WTC11 (cell line): ENCODE measurements around the gene PALD1. TPM values are rescaled to one million over a fixed set of nuclear protein-coding genes. Genes with fewer than 3 reads are reported as not detected.

ENCODE experiments used
- ATAC-seq: fragments of 200-7000 bp; cut with Tn5 transposase; 2 replicates; pipeline ENCODE4 v1.10.0; 2021; ENCODE audit warnings: mild to moderate bottlenecking, moderate library complexity
- CTCF ChIA-PET: fragments of 300-600 bp; sonication (Branson Sonifier 250); formaldehyde crosslinking; loops from one replicate; lab custom pipeline; 2021; ENCODE audit warnings: antibody characterized with exemption; lab: Charles Lee
- POLR2A ChIA-PET: fragments of 350-600 bp; sonication (Branson Sonifier 250); formaldehyde crosslinking; loops from one replicate; lab custom pipeline; 2021; ENCODE audit warnings: antibody characterized with exemption; lab: Charles Lee
- DNase-seq: peaks from one replicate; pipeline ENCODE4 v3.0.0; 2021; ENCODE audit warnings: low spot score
- H3K27ac Mint-ChIP-seq: 2 replicates; pipeline ENCODE4 v1.8.0; 2021; ENCODE audit warnings: mixed read lengths
- H3K27me3 Mint-ChIP-seq: 2 replicates; pipeline ENCODE4 v1.8.0; 2021; ENCODE audit warnings: low read depth, mild to moderate bottlenecking, moderate library complexity, mixed read lengths
- H3K36me3 Mint-ChIP-seq: 2 replicates; pipeline ENCODE4 v1.8.0; 2021; ENCODE audit warnings: mixed read lengths
- H3K4me1 Mint-ChIP-seq: 2 replicates; pipeline ENCODE4 v1.8.0; 2022; ENCODE audit warnings: mixed read lengths
- H3K4me3 Mint-ChIP-seq: 2 replicates; pipeline ENCODE4 v1.8.0; 2021; ENCODE audit warnings: mild to moderate bottlenecking, moderate library complexity, mixed read lengths
- H3K9me3 Mint-ChIP-seq: 2 replicates; pipeline ENCODE4 v1.8.0; 2021; ENCODE audit warnings: mixed read lengths
- CTCF ChIP-seq: fragments of 200-600 bp; IDR thresholded peaks from 2 replicates; pipeline ENCODE4 v1.8.0; 2022; ENCODE audit warnings: antibody characterized with exemption
- EMX1 ChIP-seq: fragments of 250-450 bp; sonication (Bioruptor Pico); IDR thresholded peaks from 2 replicates; pipeline ENCODE4 v1.8.0; 2021; ENCODE audit warnings: mild to moderate bottlenecking
- FOXJ3 ChIP-seq: sonication (generic); formaldehyde crosslinking; IDR thresholded peaks from 2 replicates; pipeline ENCODE4 v1.9.0; 2021; ENCODE audit warnings: missing genetic modification reagents, mild to moderate bottlenecking, borderline replicate concordance
- FOXP4 ChIP-seq: sonication (generic); formaldehyde crosslinking; IDR thresholded peaks from 2 replicates; pipeline ENCODE4 v1.8.0; 2022; ENCODE audit warnings: mild to moderate bottlenecking, missing genetic modification reagents
- GTF2I ChIP-seq: fragments of 250-450 bp; sonication (Bioruptor Pico); conservative IDR thresholded peaks from 2 replicates; pipeline ENCODE4 v1.4.0; 2021; ENCODE audit warnings: mild to moderate bottlenecking
- HMGA2 ChIP-seq: fragments of 250-450 bp; sonication (Bioruptor Pico); IDR thresholded peaks from 2 replicates; pipeline ENCODE4 v1.4.0; 2021; ENCODE audit warnings: mild to moderate bottlenecking, moderate library complexity
- HMGXB4 ChIP-seq: sonication (generic); formaldehyde crosslinking; IDR thresholded peaks from 2 replicates; pipeline ENCODE4 v1.8.1; 2023; ENCODE audit warnings: mild to moderate bottlenecking, moderate library complexity, missing genetic modification reagents
- IRF2 ChIP-seq: sonication (generic); formaldehyde crosslinking; IDR thresholded peaks from 2 replicates; pipeline ENCODE4 v1.8.0; 2022; ENCODE audit warnings: low read depth, missing genetic modification reagents, borderline replicate concordance
- KAT7 ChIP-seq: sonication (generic); formaldehyde crosslinking; IDR thresholded peaks from 2 replicates; pipeline ENCODE4 v1.8.1; 2023; ENCODE audit warnings: missing genetic modification reagents, mild to moderate bottlenecking, borderline replicate concordance
- MYBL2 ChIP-seq: sonication (generic); formaldehyde crosslinking; IDR thresholded peaks from 2 replicates; pipeline ENCODE4 v1.8.1; 2023; ENCODE audit warnings: mild to moderate bottlenecking, moderate library complexity, missing genetic modification reagents
- NFATC4 ChIP-seq: fragments of 250-450 bp; sonication (Bioruptor Pico); IDR thresholded peaks from 2 replicates; pipeline ENCODE4 v1.9.0; 2021; ENCODE audit warnings: mild to moderate bottlenecking
- RORB ChIP-seq: fragments of 250-450 bp; sonication (Bioruptor Pico); IDR thresholded peaks from 2 replicates; pipeline ENCODE4 v1.9.0; 2021; ENCODE audit warnings: mild to moderate bottlenecking
- TEAD1 ChIP-seq: sonication (generic); formaldehyde crosslinking; IDR thresholded peaks from 2 replicates; pipeline ENCODE4 v1.8.0; 2022; ENCODE audit warnings: mild to moderate bottlenecking, missing genetic modification reagents
- USF1 ChIP-seq: sonication (generic); formaldehyde crosslinking; IDR thresholded peaks from 2 replicates; pipeline ENCODE4 v1.8.0; 2022; ENCODE audit warnings: mild to moderate bottlenecking, missing genetic modification reagents
- ZSCAN18 ChIP-seq: fragments of 250-450 bp; sonication (Bioruptor Pico); IDR thresholded peaks from 2 replicates; pipeline ENCODE4 v2.1.2; 2022; ENCODE audit warnings: mild to moderate bottlenecking, moderate library complexity
- total RNA-seq: library from RNA; stranded (reverse); gene quantifications from 3 replicates; pipeline ENCODE4 v1.2.3, GENCODE V29; 2021
- TF ChIP-seq, protein P1 (sequence below): sonication (generic); formaldehyde crosslinking; IDR thresholded peaks from 2 replicates; pipeline ENCODE4 v1.8.1; 2023; ENCODE audit warnings: mild to moderate bottlenecking, missing genetic modification reagents, moderate library complexity
- TF ChIP-seq, protein P2 (sequence below): fragments of 250-450 bp; sonication (Bioruptor Pico); IDR thresholded peaks from 2 replicates; pipeline ENCODE4 v1.9.0; 2021; ENCODE audit warnings: mild to moderate bottlenecking, borderline replicate concordance
- TF ChIP-seq, protein P3 (sequence below): sonication (generic); formaldehyde crosslinking; IDR thresholded peaks from 2 replicates; pipeline ENCODE4 v1.8.1; 2022; ENCODE audit warnings: low read depth, mild to moderate bottlenecking, moderate library complexity, missing genetic modification reagents, borderline replicate concordance

PALD1 gene
- total RNA-seq, 1 experiment from 2014 or later: 43.6 TPM

DNA sequence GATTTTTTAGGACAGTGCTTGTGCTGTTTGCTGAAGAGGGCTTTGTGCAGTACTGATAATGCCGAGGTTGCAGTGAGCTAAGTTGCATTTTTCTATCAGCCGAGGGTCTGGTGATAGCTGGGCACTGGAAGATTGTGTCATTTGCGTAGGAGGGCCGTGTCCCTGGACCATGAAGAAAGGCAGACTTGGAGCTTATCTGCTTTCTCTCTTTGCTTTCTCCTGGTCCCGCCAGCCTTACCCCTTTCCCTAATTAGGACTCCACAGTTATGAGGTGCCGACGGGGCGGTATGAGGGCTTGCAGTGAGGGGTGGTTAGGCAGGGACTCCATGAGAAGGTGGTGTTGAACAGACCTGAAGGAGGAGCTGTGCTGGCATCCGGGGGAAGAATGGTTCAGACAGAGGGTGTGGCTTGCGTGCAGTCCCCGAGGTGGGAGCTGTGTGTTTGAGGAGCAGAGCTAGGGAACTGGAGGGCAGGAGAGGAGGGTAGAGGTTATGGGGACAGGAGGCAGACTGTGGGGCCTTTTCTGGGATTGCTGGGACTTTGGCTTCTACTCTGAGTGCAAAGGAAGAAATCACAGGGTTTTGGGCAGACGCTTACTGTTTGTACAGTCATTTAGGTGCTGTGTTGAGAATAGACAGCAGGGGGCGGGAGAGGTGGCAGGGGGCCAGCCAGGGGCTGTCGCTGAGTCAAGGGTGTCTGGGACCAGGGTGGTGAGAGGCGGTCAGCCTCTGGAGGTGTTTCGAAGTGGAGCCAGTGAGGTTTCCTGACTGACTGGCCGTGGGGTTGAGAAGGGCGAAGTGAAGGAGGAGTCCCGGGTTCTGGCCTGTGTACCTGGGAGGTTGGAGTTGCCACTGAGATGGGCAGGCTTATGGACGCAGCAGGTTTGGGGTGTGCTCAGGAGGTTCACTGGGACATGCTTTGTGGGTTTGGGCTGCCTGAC, 80.6 kb downstream of the PALD1 start:
- Mint-ChIP-seq H3K27ac (peak overlapping the region; percentile 86), H3K4me3 (no peak overlapping the region), H3K27me3 (no peaks in the 10 kb centered on the region), H3K9me3 (no peaks in the 10 kb centered on the region), H3K4me1 (peaks cover 21% of the 10 kb centered on the region), H3K36me3 (no peaks in the 10 kb centered on the region; the same call in 1 of the 2 replicates)
- peak; percentile 73 for DNase-seq
- POLR2A ChIA-PET: interaction anchor here (0.6 kb wide), 1 partner anchor 10 kb away, joined by 3 read pairs; no protein-coding TSS in a partner anchor
- no peak for TF ChIP-seq EMX1 (CRISPR knock-in tag)
- TF ChIP-seq CTCF: peak; percentile 59
- no peak for TF ChIP-seq HMGA2 (CRISPR knock-in tag)
- CTCF ChIA-PET: interaction anchor here (0.5 to 2.6 kb wide), 43 partner anchors 8 to 416 kb away, joined by 3 to 28 read pairs (median 4); partner anchors contain the start of genes PCBD1 and PRF1
- ATAC-seq: peak; percentile 93

GRCh38 chr10:70559861-70560260, 81.3 kb downstream of the PALD1 start:
- Mint-ChIP-seq H3K4me3 (no peak overlapping the region), H3K27me3 (no peaks in the 10 kb centered on the region)
- CTCF ChIA-PET: interaction anchor here (1.2 to 2.6 kb wide), 7 partner anchors 8 to 330 kb away, joined by 3 to 28 read pairs (median 6); partner anchors contain the start of gene PCBD1
- no peak for TF ChIP-seq ZSCAN18 (CRISPR knock-in tag)
- TF ChIP-seq RORB (CRISPR knock-in tag): no peak
- TF ChIP-seq, protein P1, sequence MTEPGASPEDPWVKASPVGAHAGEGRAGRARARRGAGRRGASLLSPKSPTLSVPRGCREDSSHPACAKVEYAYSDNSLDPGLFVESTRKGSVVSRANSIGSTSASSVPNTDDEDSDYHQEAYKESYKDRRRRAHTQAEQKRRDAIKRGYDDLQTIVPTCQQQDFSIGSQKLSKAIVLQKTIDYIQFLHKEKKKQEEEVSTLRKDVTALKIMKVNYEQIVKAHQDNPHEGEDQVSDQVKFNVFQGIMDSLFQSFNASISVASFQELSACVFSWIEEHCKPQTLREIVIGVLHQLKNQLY (CRISPR knock-in tag): no peak
- no peak for TF ChIP-seq FOXP4 (CRISPR knock-in tag)
- no peak for TF ChIP-seq MYBL2 (CRISPR knock-in tag)
- TF ChIP-seq KAT7 (CRISPR knock-in tag): no peak
- TF ChIP-seq, protein P2, sequence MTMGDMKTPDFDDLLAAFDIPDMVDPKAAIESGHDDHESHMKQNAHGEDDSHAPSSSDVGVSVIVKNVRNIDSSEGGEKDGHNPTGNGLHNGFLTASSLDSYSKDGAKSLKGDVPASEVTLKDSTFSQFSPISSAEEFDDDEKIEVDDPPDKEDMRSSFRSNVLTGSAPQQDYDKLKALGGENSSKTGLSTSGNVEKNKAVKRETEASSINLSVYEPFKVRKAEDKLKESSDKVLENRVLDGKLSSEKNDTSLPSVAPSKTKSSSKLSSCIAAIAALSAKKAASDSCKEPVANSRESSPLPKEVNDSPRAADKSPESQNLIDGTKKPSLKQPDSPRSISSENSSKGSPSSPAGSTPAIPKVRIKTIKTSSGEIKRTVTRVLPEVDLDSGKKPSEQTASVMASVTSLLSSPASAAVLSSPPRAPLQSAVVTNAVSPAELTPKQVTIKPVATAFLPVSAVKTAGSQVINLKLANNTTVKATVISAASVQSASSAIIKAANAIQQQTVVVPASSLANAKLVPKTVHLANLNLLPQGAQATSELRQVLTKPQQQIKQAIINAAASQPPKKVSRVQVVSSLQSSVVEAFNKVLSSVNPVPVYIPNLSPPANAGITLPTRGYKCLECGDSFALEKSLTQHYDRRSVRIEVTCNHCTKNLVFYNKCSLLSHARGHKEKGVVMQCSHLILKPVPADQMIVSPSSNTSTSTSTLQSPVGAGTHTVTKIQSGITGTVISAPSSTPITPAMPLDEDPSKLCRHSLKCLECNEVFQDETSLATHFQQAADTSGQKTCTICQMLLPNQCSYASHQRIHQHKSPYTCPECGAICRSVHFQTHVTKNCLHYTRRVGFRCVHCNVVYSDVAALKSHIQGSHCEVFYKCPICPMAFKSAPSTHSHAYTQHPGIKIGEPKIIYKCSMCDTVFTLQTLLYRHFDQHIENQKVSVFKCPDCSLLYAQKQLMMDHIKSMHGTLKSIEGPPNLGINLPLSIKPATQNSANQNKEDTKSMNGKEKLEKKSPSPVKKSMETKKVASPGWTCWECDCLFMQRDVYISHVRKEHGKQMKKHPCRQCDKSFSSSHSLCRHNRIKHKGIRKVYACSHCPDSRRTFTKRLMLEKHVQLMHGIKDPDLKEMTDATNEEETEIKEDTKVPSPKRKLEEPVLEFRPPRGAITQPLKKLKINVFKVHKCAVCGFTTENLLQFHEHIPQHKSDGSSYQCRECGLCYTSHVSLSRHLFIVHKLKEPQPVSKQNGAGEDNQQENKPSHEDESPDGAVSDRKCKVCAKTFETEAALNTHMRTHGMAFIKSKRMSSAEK (CRISPR knock-in tag): no peak
- TF ChIP-seq USF1: no peak
- TF ChIP-seq TEAD1: no peak
- no peak for TF ChIP-seq IRF2
- TF ChIP-seq NFATC4: no peak
- TF ChIP-seq GTF2I (CRISPR knock-in tag): no peak
- TF ChIP-seq FOXJ3 (CRISPR knock-in tag): no peak
- TF ChIP-seq, protein P3, sequence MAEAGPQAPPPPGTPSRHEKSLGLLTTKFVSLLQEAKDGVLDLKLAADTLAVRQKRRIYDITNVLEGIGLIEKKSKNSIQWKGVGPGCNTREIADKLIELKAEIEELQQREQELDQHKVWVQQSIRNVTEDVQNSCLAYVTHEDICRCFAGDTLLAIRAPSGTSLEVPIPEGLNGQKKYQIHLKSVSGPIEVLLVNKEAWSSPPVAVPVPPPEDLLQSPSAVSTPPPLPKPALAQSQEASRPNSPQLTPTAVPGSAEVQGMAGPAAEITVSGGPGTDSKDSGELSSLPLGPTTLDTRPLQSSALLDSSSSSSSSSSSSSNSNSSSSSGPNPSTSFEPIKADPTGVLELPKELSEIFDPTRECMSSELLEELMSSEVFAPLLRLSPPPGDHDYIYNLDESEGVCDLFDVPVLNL: no peak
- TF ChIP-seq HMGXB4: no peak

More at GRCh38 chr10:70559861-70560260, 81.3 kb downstream of the PALD1 start:
- Mint-ChIP-seq H3K36me3 (no peaks in the 10 kb centered on the region), H3K4me1 (peaks cover 21% of the 10 kb centered on the region), H3K9me3 (no peaks in the 10 kb centered on the region), H3K27ac (peak overlapping the region; percentile 86; the same call in 1 of the 2 replicates)
- no peak for ATAC-seq
- POLR2A ChIA-PET: no interaction called here
- peak; percentile 4 for DNase-seq
